H9 (cell line): ENCODE data around the gene ZNF765. TPM values are rescaled to one million over a fixed set of nuclear protein-coding genes. Genes with fewer than 3 reads are reported as not detected.

Source experiments
- DNase-seq: peaks from one replicate; pipeline ENCODE4 v3.0.0-alpha.2; 2017
- H2AFZ ChIP-seq: one replicate; pipeline ENCODE4 v1.6.1; 2013; ENCODE audit warnings: mild to moderate bottlenecking, low read length, control low read depth, moderate library complexity
- H2AK5ac ChIP-seq: 2 replicates; pipeline ENCODE4 v1.6.1; 2013; ENCODE audit warnings: low read length, control low read depth, mixed read lengths; ENCODE audit not compliant: insufficient read length
- H2BK120ac ChIP-seq: one replicate; pipeline ENCODE4 v1.6.1; 2013; ENCODE audit warnings: low read depth, mild to moderate bottlenecking, low read length, control low read depth, inconsistent platforms; ENCODE audit not compliant: poor library complexity, severe bottlenecking
- H2BK12ac ChIP-seq: 2 replicates; pipeline ENCODE4 v1.6.1; 2013; ENCODE audit warnings: low read length, control low read depth, mixed read lengths, low read depth; ENCODE audit not compliant: insufficient read length
- H2BK15ac ChIP-seq: 2 replicates; pipeline ENCODE4 v1.6.1; 2013; ENCODE audit warnings: low read depth, low read length, control low read depth
- H2BK20ac ChIP-seq: one replicate; pipeline ENCODE4 v1.6.1; 2013; ENCODE audit warnings: low read depth, mild to moderate bottlenecking, low read length, control low read depth, inconsistent platforms; ENCODE audit not compliant: poor library complexity, severe bottlenecking
- H2BK5ac ChIP-seq: 2 replicates; pipeline ENCODE4 v1.6.1; 2013; ENCODE audit warnings: low read length, control low read depth, mixed read lengths; ENCODE audit not compliant: insufficient read length
- H3K14ac ChIP-seq: 2 replicates; pipeline ENCODE4 v1.6.1; 2013; ENCODE audit warnings: low read length, control low read depth; ENCODE audit not compliant: insufficient read depth
- H3K18ac ChIP-seq: 2 replicates; pipeline ENCODE4 v1.6.1; 2013; ENCODE audit warnings: low read depth, mild to moderate bottlenecking, mixed read lengths, low read length, control low read depth; ENCODE audit not compliant: insufficient read length
- H3K23ac ChIP-seq: 2 replicates; pipeline ENCODE4 v1.6.1; 2013; ENCODE audit warnings: low read length, control low read depth, mixed read lengths, low read depth; ENCODE audit not compliant: insufficient read length
- H3K23me2 ChIP-seq: 2 replicates; pipeline ENCODE4 v1.6.1; 2013; ENCODE audit warnings: low read depth, mild to moderate bottlenecking, mixed read lengths, low read length, control low read depth; ENCODE audit not compliant: insufficient read length, poor library complexity, severe bottlenecking
- H3K27ac ChIP-seq: 2 replicates; pipeline ENCODE4 v1.5.1; 2013; ENCODE audit warnings: low read length, control low read depth, mixed read lengths, low read depth; ENCODE audit not compliant: insufficient read length
- H3K27me3 ChIP-seq: 2 replicates; pipeline ENCODE4 v1.6.1; 2013; ENCODE audit warnings: low read length, control low read depth, inconsistent platforms; ENCODE audit not compliant: insufficient read depth
- H3K4ac ChIP-seq: 2 replicates; pipeline ENCODE4 v1.6.1; 2013; ENCODE audit warnings: low read depth, mild to moderate bottlenecking, control low read depth, inconsistent platforms, low read length, moderate library complexity
- H3K4me1 ChIP-seq: 2 replicates; pipeline ENCODE4 v1.6.1; 2013; ENCODE audit warnings: low read length, control low read depth, inconsistent platforms; ENCODE audit not compliant: insufficient read depth
- H3K4me2 ChIP-seq: 2 replicates; pipeline ENCODE4 v1.6.1; 2013; ENCODE audit warnings: low read length, control low read depth, mixed read lengths; ENCODE audit not compliant: insufficient read length, insufficient read depth
- H3K56ac ChIP-seq: 2 replicates; pipeline ENCODE4 v1.6.1; 2013; ENCODE audit warnings: low read depth, mild to moderate bottlenecking, mixed read lengths, low read length, control low read depth; ENCODE audit not compliant: insufficient read length
- H3K79me1 ChIP-seq: 2 replicates; pipeline ENCODE4 v1.6.1; 2013; ENCODE audit warnings: low read depth, mild to moderate bottlenecking, moderate library complexity, low read length, control low read depth, inconsistent platforms; ENCODE audit not compliant: insufficient read depth, poor library complexity, severe bottlenecking
- H3K79me2 ChIP-seq: 2 replicates; pipeline ENCODE4 v1.6.1; 2013; ENCODE audit warnings: low read length, control low read depth, inconsistent platforms; ENCODE audit not compliant: insufficient read depth
- H3K9ac ChIP-seq: 2 replicates; pipeline ENCODE4 v1.6.1; 2013; ENCODE audit warnings: low read length, control low read depth, mixed read lengths; ENCODE audit not compliant: insufficient read length; ENCODE audit errors: extremely low read depth
- H3K9me3 ChIP-seq: one replicate; pipeline ENCODE4 v1.6.1; 2013; ENCODE audit warnings: low read depth, low read length, inconsistent platforms; ENCODE audit not compliant: control insufficient read depth
- H3T11ph ChIP-seq: one replicate; pipeline ENCODE4 v1.6.1; 2013; ENCODE audit warnings: mild to moderate bottlenecking, low read length, control low read depth, inconsistent platforms
- H4K20me1 ChIP-seq: one replicate; pipeline ENCODE4 v1.6.1; 2013; ENCODE audit not compliant: control insufficient read depth, insufficient read length, insufficient read depth
- H4K5ac ChIP-seq: 2 replicates; pipeline ENCODE4 v1.6.1; 2013; ENCODE audit warnings: low read depth, mild to moderate bottlenecking, mixed read lengths, low read length, control low read depth; ENCODE audit not compliant: insufficient read length
- H4K8ac ChIP-seq: replicated peaks from 2 replicates; pipeline ENCODE4 v1.6.1; 2013; ENCODE audit warnings: low read length, control low read depth, mixed read lengths, low read depth; ENCODE audit not compliant: insufficient read length
- H4K91ac ChIP-seq: 2 replicates; pipeline ENCODE4 v1.6.1; 2013; ENCODE audit warnings: low read depth, mild to moderate bottlenecking, moderate library complexity, mixed read lengths, low read length, control low read depth; ENCODE audit not compliant: insufficient read length
- H3K27ac Mint-ChIP-seq, 3 experiments: 2 replicates in 2 of 3; 3 replicates in 1 of 3; pipeline ENCODE4 v1.8.0; 2020 to 2021; ENCODE audit warnings: mixed read lengths in 3 of 3, mild to moderate bottlenecking in 1 of 3, moderate library complexity in 1 of 3
- H3K27me3 Mint-ChIP-seq: 2 replicates; pipeline ENCODE4 v1.8.0; 2021; ENCODE audit warnings: low read depth, mild to moderate bottlenecking, moderate library complexity, mixed read lengths
- H3K36me3 Mint-ChIP-seq, 3 experiments: 2 replicates in 2 of 3; 3 replicates in 1 of 3; pipeline ENCODE4 v1.8.0; 2020 to 2021; ENCODE audit warnings: low read depth in 3 of 3, mixed read lengths in 3 of 3; ENCODE audit not compliant: insufficient read depth in 1 of 3
- H3K4me1 Mint-ChIP-seq, 2 experiments: 2 replicates each; pipeline ENCODE4 v1.8.0; 2020; ENCODE audit warnings: mixed read lengths in 2 of 2
- H3K4me3 Mint-ChIP-seq, 2 experiments: 2 replicates in 1 of 2; 3 replicates in 1 of 2; pipeline ENCODE4 v1.8.0; 2020 to 2021; ENCODE audit warnings: mild to moderate bottlenecking in 2 of 2, mixed read lengths in 2 of 2, moderate library complexity in 1 of 2
- H3K9me3 Mint-ChIP-seq, 2 experiments: 2 replicates in 1 of 2; 3 replicates in 1 of 2; pipeline ENCODE4 v1.8.0; 2020; ENCODE audit warnings: mild to moderate bottlenecking in 2 of 2, mixed read lengths in 2 of 2, moderate library complexity in 1 of 2
- CTCF ChIP-seq: fragments of 200-600 bp; sonication (generic); conservative IDR thresholded peaks from 3 replicates; pipeline ENCODE4 v1.8.0; 2021; ENCODE audit warnings: antibody characterized with exemption, mild to moderate bottlenecking
- WGBS: extraction: QIAGEN DNeasy Blood & Tissue Kit; methylation state at CpG from one replicate; pipeline ENCODE4 v1.1.7; 2013; ENCODE audit warnings: missing lambda C conversion rate, low lambda C conversion rate, mixed read lengths; ENCODE audit not compliant: insufficient read length; ENCODE audit errors: extremely low coverage; 5-methylcytosine and 5-hydroxymethylcytosine counted together
- long read RNA-seq: library from polyadenylated mRNA; unstranded; transcript quantifications from one replicate; pipeline ENCODE4 v2.0.0, GENCODE V29; 2020
- total RNA-seq: library from RNA; stranded (reverse); gene quantifications from 2 replicates; pipeline ENCODE4 v1.2.1, GENCODE V29; 2021

The ZNF765 gene
- total RNA-seq: 20.4 and 23.1 TPM in 2 replicates
- long read RNA-seq, full-length matches to known transcripts: 51 of 68 reads
- long read RNA-seq, partial matches to known transcripts: 7 of 68 reads
- long read RNA-seq, other reads (novel, unspliced or antisense): 10 of 68 reads

- DNase-seq: peak; percentile 94
- peak within 1 kb of the TSS; percentile 80 to 93 (median 87); a peak in 5 of 7 replicates for H3K27ac Mint-ChIP-seq
- Histone ChIP-seq H3K14ac (no peak within 1 kb of the TSS), H3T11ph (no peak within 1 kb of the TSS), H3K9me3 (no peaks in the 10 kb centered on the region), H3K79me2 (no peaks in the 10 kb centered on the region), H3K23ac (no peak within 1 kb of the TSS), H2BK12ac (no peak within 1 kb of the TSS), H4K5ac (no peak within 1 kb of the TSS), H3K9ac (peak within 1 kb of the TSS; percentile 18), H3K4me1 (no peaks in the 10 kb centered on the region; the same call in 1 of the 2 replicates), H3K4me2 (peak within 1 kb of the TSS; percentile 53), H3K79me1 (no peaks in the 10 kb centered on the region), H4K8ac (no peak within 1 kb of the TSS), H2BK5ac (no peak within 1 kb of the TSS), H2BK120ac (no peak within 1 kb of the TSS), H3K4ac (no peak within 1 kb of the TSS), H2BK15ac (no peak within 1 kb of the TSS), H4K91ac (no peak within 1 kb of the TSS), H2AK5ac (no peak within 1 kb of the TSS), H2AFZ (peak within 1 kb of the TSS; percentile 41), H3K27ac (no peak within 1 kb of the TSS), H3K27me3 (no peaks in the 10 kb centered on the region), H3K23me2 (peaks cover 12% of the 10 kb centered on the region), H4K20me1 (no peaks in the 10 kb centered on the region), H2BK20ac (no peak within 1 kb of the TSS), H3K18ac (no peak within 1 kb of the TSS), H3K56ac (no peak within 1 kb of the TSS)
- no peaks in the 10 kb centered on the region; the same call in 1 of the 2 replicates for H3K27me3 Mint-ChIP-seq
- peaks cover 15 to 27% (median 21%) of the 10 kb centered on the region in 3 experiments for H3K36me3 Mint-ChIP-seq
- peaks cover 3 to 5% of the 10 kb centered on the region in 2 experiments; a peak in 2 of 5 replicates for H3K9me3 Mint-ChIP-seq
- no CpG with 5 or more reads among the region's 58 CpGs for WGBS
- peak; percentile 58 for TF ChIP-seq CTCF
- peak within 1 kb of the TSS; percentile 97 to 99 for H3K4me3 Mint-ChIP-seq
- peaks cover 28 to 29% of the 10 kb centered on the region in 2 experiments for H3K4me1 Mint-ChIP-seq
Measured at GRCh38 chr19:53394974-53395839, at the start of gene ZNF765. Gene ZNF765, plus strand, starts transcription at chr19:53395149. Its CDS starts 2,867 bp downstream, at chr19:53398016.
